ENCODE results near the gene FLNC.

GRCh38 chr7:128840326-128841170 lies 10.3 kb downstream of the FLNC start:
- no peak for TF ChIP-seq CTCF (IDR thresholded peaks at IDR 0.05)
- TF ChIP-seq POLR2A (IDR thresholded peaks at IDR 0.05), result no peak
